ENCODE results near the gene PPP3R2.

DNA sequence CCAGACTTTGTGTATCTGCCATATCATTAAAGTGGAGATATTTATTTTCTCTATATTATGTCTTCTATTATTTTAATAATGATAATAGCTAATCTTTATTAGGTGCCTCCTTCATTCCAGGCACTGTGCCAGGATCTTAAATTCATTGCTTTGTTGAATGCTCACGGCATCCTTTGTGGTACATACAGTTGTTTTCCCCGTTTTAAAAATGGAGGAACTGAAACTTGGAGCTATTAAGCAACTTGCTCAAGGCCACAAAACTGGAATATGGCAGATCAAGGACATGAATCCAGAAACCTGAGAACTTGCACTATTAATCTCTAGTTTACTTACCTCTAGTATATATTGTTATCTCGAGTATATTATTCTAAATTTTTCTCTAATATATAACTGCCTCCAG is 41.5 kb upstream of the PPP3R2 start:
- TF ChIP-seq, protein P1, sequence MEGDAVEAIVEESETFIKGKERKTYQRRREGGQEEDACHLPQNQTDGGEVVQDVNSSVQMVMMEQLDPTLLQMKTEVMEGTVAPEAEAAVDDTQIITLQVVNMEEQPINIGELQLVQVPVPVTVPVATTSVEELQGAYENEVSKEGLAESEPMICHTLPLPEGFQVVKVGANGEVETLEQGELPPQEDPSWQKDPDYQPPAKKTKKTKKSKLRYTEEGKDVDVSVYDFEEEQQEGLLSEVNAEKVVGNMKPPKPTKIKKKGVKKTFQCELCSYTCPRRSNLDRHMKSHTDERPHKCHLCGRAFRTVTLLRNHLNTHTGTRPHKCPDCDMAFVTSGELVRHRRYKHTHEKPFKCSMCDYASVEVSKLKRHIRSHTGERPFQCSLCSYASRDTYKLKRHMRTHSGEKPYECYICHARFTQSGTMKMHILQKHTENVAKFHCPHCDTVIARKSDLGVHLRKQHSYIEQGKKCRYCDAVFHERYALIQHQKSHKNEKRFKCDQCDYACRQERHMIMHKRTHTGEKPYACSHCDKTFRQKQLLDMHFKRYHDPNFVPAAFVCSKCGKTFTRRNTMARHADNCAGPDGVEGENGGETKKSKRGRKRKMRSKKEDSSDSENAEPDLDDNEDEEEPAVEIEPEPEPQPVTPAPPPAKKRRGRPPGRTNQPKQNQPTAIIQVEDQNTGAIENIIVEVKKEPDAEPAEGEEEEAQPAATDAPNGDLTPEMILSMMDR (IDR thresholded peaks at IDR 0.05) = no peak
- TF ChIP-seq ZFX (IDR thresholded peaks at IDR 0.05; ENCODE audit: borderline replicate concordance) = no peak
